Progenitor cell of endocrine pancreas (in vitro differentiated cells): ENCODE data around the gene AKT3. TPM values are rescaled to one million over a fixed set of nuclear protein-coding genes. Genes with fewer than 3 reads are reported as not detected.
"Not testable (repeated sequence)": the region's sequence is repeated elsewhere in the genome, so short reads cannot be mapped to it uniquely, and the experiment has no call there.

Experiments
- DNase-seq: peaks from one replicate; pipeline ENCODE4 v3.0.0; 2021; ENCODE audit warnings: low spot score; ENCODE audit not compliant: unreplicated experiment
- H3K27ac Mint-ChIP-seq: 2 replicates; pipeline ENCODE4 v1.8.0; 2021; ENCODE audit warnings: mild to moderate bottlenecking, moderate library complexity, mixed read lengths
- H3K27me3 Mint-ChIP-seq: 2 replicates; pipeline ENCODE4 v1.8.0; 2021; ENCODE audit warnings: mixed read lengths
- H3K36me3 Mint-ChIP-seq: 2 replicates; pipeline ENCODE4 v1.8.0; 2022; ENCODE audit warnings: mixed read lengths; ENCODE audit not compliant: insufficient read depth
- H3K4me1 Mint-ChIP-seq: 2 replicates; pipeline ENCODE4 v1.8.0; 2021; ENCODE audit warnings: low read depth, mixed read lengths
- H3K4me3 Mint-ChIP-seq: 2 replicates; pipeline ENCODE4 v1.8.0; 2021; ENCODE audit warnings: low read depth, mild to moderate bottlenecking, moderate library complexity, mixed read lengths
- H3K9me3 Mint-ChIP-seq: 2 replicates; pipeline ENCODE4 v1.8.0; 2021; ENCODE audit warnings: low read depth, mixed read lengths
- CTCF ChIP-seq: fragments of 200-600 bp; sonication (generic); IDR thresholded peaks from one replicate; pipeline ENCODE4 v1.5.0; 2021; ENCODE audit warnings: antibody characterized with exemption, mild to moderate bottlenecking; ENCODE audit not compliant: unreplicated experiment
- total RNA-seq: library from RNA; stranded (reverse); gene quantifications from 2 replicates; pipeline ENCODE4 v1.2.1, GENCODE V29; 2021

Gene AKT3
- total RNA-seq, 1 donor from 2014 or later = 45.5 TPM

GRCh38 chr1:243827206-243827605 is 22.8 kb downstream of the AKT3 start:
- H3K27me3 Mint-ChIP-seq = no peaks in the 10 kb centered on the region
- H3K4me3 Mint-ChIP-seq = no peak overlapping the region
- no peak for DNase-seq
- H3K4me1 Mint-ChIP-seq = no peaks in the 10 kb centered on the region
- TF ChIP-seq CTCF = no peak
- peaks cover 12% of the 10 kb centered on the region for H3K36me3 Mint-ChIP-seq
- no peak overlapping the region for H3K27ac Mint-ChIP-seq
- H3K9me3 Mint-ChIP-seq = peaks cover 10% of the 10 kb centered on the region

GRCh38 chr1:243824907-243825306 is 25.1 kb downstream of the AKT3 start:
- not testable (repeated sequence) for H3K27me3 Mint-ChIP-seq, H3K4me1 Mint-ChIP-seq, DNase-seq, H3K4me3 Mint-ChIP-seq, H3K27ac Mint-ChIP-seq
- Mint-ChIP-seq H3K36me3 (peaks cover 28% of the 10 kb centered on the region), H3K9me3 (peaks cover 27% of the 10 kb centered on the region)

- TF ChIP-seq CTCF = no peak
- DNase-seq = no peak
- Mint-ChIP-seq H3K27ac (no peak overlapping the region), H3K27me3 (no peaks in the 10 kb centered on the region), H3K4me3 (no peak overlapping the region), H3K4me1 (no peaks in the 10 kb centered on the region), H3K36me3 (peaks cover 28% of the 10 kb centered on the region), H3K9me3 (peaks cover 27% of the 10 kb centered on the region)
Observed at GRCh38 chr1:243821177-243821680, 28.8 kb downstream of the AKT3 start.

- DNase-seq = no peak
- no peak overlapping the region for H3K27ac Mint-ChIP-seq
- peaks cover 34% of the 10 kb centered on the region for H3K9me3 Mint-ChIP-seq
- no peaks in the 10 kb centered on the region for H3K27me3 Mint-ChIP-seq
- H3K36me3 Mint-ChIP-seq = peaks cover 27% of the 10 kb centered on the region
- H3K4me3 Mint-ChIP-seq = no peak overlapping the region
- no peak for TF ChIP-seq CTCF
- H3K4me1 Mint-ChIP-seq = no peaks in the 10 kb centered on the region
Observed at GRCh38 chr1:243819438-243819839, 30.6 kb downstream of the AKT3 start.

- no peak for TF ChIP-seq CTCF
- peaks cover 34% of the 10 kb centered on the region for H3K9me3 Mint-ChIP-seq
- H3K27ac Mint-ChIP-seq = no peak overlapping the region
- H3K27me3 Mint-ChIP-seq = no peaks in the 10 kb centered on the region
- no peak overlapping the region for H3K4me3 Mint-ChIP-seq
- H3K4me1 Mint-ChIP-seq = no peaks in the 10 kb centered on the region
- H3K36me3 Mint-ChIP-seq = peaks cover 26% of the 10 kb centered on the region
- no peak for DNase-seq
Observed at GRCh38 chr1:243818978-243819377, 31.1 kb downstream of the AKT3 start.

- H3K36me3 Mint-ChIP-seq = peaks cover 16% of the 10 kb centered on the region
Observed at GRCh38 chr1:243814718-243815117, 35.3 kb downstream of the AKT3 start.

GRCh38 chr1:243807346-243807745 is 42.7 kb downstream of the AKT3 start:
- Mint-ChIP-seq H3K36me3 (peaks cover 23% of the 10 kb centered on the region), H3K9me3 (peaks cover 27% of the 10 kb centered on the region)
- not testable (repeated sequence) for H3K27ac Mint-ChIP-seq, H3K4me1 Mint-ChIP-seq, DNase-seq, H3K4me3 Mint-ChIP-seq, H3K27me3 Mint-ChIP-seq

More at GRCh38 chr1:243814718-243815117, 35.3 kb downstream of the AKT3 start:
- no peak for TF ChIP-seq CTCF
- Mint-ChIP-seq H3K9me3 (peaks cover 17% of the 10 kb centered on the region), H3K27me3 (no peaks in the 10 kb centered on the region), H3K4me1 (no peaks in the 10 kb centered on the region), H3K4me3 (no peak overlapping the region), H3K27ac (no peak overlapping the region)
- no peak for DNase-seq
